LNCaP clone FGC (cell line): Measurements from ENCODE around the gene GNA15.

Source experiments
- DNase-seq: peaks from one replicate; pipeline ENCODE4 v3.0.0-alpha.2; 2011; ENCODE audit warnings: low read depth
- H3K4me3 ChIP-seq: 2 replicates; pipeline ENCODE4 v1.5.1; 2011; ENCODE audit warnings: mild to moderate bottlenecking, low read depth, low read length, control low read depth
- CTCF ChIP-seq: IDR thresholded peaks from 2 replicates; pipeline ENCODE4 v1.5.1; 2012; ENCODE audit warnings: mild to moderate bottlenecking; ENCODE audit not compliant: control insufficient read depth, insufficient read depth; ENCODE audit errors: extremely low read depth

Gene GNA15

GRCh38 chr19:3184847-3185460, 49.1 kb downstream of the GNA15 start:
- DNase-seq = no peak
- H3K4me3 ChIP-seq = peak overlapping the region; percentile 82
- TF ChIP-seq CTCF = no peak

DNA sequence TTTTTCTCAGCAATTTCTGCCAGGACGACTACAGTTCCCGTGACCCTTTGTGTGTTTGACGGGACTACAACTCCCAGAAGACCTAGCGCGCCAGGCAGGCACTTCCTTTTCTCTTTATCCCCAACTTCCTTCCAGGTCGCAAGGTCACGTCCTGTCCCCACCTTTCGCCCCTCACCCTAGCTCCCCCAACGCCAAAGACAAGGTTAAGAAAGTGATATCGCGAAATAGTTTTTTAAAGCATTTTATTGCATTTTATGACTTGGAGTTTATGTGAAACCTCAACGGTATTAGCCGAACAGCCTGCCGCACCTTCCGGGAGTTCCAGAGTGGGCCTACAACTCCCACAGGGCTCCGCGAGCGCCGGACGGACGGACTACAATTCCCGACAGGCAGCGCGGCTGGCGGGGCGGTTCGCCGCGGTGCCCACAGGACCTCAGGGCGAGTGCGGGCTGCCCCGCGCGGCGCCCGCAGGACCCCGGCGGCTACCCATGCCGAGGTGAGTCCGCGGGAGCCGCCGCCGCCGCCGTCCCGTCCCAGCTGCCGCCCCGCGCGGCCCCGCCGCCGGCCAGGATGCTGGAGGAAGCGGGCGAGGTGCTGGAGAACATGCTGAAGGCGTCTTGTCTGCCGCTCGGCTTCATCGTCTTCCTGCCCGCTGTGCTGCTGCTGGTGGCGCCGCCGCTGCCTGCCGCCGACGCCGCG, 49.8 kb downstream of the GNA15 start, which contains the start of gene NCLN:
Gene NCLN (plus strand): TSS at position 470 of the 699 bp plus-strand sequence. CDS start 101 bp downstream, at position 571.
- peak; percentile 82 for DNase-seq
- H3K4me3 ChIP-seq = peak within 1 kb of the TSS; percentile 82
- no peak for TF ChIP-seq CTCF

GRCh38 chr19:3186160-3186688, 50.4 kb downstream of the GNA15 start:
- TF ChIP-seq CTCF = no peak
- DNase-seq = no peak
- H3K4me3 ChIP-seq = peak overlapping the region; percentile 82

GRCh38 chr19:3186891-3187661, 51.2 kb downstream of the GNA15 start:
- peak overlapping the region; percentile 82 for H3K4me3 ChIP-seq
- TF ChIP-seq CTCF = no peak
- DNase-seq = no peak

DNA sequence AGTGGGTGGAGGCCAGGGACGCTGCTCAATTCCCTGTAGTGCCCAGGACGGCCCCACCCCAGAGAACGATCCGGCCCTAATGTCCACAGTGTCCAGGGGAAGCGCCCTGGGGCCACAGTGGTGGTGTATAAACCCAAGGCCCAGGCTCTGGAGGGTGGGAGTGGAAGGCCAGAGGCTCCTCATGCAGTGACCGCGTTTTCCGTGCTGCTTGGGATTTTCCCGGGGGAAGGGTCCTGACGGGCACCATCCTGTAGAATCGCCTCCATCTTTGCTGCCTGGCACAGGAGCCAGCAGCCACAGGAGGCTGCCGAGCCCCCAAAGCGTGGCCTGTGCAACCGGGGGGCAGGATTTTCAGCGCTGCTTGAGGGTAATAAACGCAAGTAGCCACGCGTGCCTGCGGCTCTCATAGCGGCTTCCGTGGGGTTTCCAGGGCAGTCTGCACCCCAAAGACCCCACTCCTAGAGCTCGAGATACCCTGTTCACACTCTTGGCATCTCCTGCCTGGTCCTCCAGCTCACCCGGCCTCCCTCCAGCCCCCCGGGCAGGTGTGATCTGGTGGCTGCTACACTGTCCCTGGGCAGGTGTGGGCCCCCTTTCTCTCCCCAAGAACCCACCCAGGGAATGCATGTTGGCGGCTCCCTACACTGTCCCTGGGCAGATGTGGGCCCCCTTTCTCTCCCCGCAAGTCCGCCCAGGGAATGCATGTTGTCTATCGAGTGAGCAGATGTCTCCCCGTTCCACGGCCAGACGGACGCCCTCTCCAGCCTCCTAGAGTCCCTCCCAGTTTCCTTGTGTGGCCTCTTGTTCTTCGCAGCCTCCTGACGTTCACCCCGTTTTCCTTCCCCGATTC, 52.1 kb downstream of the GNA15 start:
- TF ChIP-seq CTCF = no peak
- H3K4me3 ChIP-seq = peak overlapping the region; percentile 82
- DNase-seq = no peak
